Kasumi-1 (cell line): ENCODE data around the gene INPP5E.

Experiments
- DNase-seq, 2 experiments: peaks; one replicate each; lab custom pipeline; 2025; lab: John Stamatoyannopoulos, UW

Gene INPP5E

GRCh38 chr9:136445799-136446198, 6.2 kb upstream of the INPP5E start:
- no peak for DNase-seq

DNA sequence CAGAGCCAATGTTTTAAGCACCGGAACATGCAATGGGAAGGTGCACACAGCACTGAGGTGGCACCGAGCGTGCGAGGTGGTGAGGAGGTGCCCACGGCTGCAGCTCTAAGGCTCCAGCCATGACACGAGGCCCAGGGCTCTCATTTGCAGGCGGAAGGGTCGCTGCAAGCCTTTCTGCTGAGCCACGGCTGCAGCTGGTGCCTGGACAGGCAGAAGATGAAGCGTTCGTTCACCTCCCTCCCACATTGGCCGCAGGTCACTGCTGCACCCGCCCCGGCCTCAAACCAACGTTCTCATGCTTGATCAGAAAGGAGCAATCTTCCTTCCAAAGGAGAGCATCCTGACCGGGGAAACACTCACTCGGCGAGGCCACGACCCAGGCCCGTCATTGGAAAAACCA, 4.5 kb upstream of the INPP5E start:
- DNase-seq = no peak

DNA sequence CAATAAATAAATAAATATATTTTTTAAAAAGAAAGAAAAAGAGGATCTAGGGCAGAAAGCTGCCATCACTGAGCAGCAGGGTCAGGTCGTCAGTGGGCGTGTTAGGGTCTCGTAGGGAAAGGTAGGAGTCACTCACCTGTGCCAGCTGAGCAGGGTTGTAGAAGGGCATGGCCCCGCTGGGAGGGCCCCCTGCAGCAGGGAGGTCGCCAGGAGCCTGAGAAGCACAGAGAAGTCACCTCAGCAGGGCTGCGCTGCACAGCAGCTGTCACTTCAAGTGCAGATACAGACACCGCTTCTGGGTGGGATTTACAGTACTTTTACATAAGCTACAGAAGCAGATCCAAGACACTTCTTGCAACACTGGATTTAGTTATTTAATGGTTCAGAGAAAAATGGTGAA, 4.0 kb upstream of the INPP5E start:
- DNase-seq = no peak

DNA sequence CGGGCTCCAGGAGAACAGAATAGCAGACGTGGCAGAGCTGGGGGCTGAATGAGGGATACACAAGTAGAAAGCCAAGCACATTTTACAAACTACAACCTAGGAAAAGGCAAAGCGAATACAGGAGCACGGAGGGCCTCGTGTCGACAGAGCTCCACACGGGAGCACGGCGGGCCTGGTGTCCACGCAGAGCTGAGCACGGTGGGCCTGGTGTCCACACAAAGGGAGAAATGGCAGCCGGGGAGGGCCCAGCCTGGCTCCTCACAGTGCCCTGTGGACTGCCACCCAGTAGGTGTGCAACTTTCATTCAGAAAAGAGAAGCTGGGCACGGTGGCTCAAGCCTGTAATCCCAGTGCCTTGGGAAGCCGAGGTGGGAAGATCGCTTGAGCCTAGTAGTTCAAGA, 3.4 kb upstream of the INPP5E start:
- no peak for DNase-seq

GRCh38 chr9:136442265-136442664, 2.6 kb upstream of the INPP5E start:
- no peak for DNase-seq

DNA sequence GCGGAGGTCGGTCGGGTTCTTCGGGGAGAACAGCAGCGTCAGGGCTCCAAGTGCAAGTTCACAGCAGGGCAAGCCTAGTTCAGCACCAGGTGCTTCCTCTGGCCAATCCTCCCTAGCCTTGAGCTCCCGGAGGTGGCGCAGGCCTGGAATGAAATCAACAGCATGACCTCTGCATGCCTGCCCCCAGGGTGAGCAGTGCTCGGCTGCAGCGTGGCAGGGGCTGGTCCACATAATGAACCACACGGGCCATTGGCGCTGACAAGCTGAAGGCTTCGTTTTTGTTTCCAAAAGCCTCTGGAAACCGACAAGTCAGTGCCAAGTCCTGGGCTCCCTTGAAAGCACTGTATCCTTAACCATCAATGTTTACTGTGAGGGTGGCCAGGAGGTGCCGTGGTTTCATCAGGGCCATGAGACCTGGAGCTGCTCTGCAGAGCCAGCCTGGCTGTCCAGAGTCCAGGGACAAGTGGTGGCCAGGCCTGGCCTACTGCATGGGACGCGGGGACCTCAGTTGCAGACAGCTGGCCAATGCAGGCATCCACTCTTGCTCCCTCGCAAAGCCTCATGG, 2.1 kb upstream of the INPP5E start:
- DNase-seq = no peak

- DNase-seq = no peak
Measured at GRCh38 chr9:136441191-136441680, 1.6 kb upstream of the INPP5E start.

GRCh38 chr9:136438548-136439480, 831 bp downstream of the INPP5E start:
- DNase-seq = peak in 1 of 2 experiments; percentile 42

GRCh38 chr9:136437839-136438547, 1.7 kb downstream of the INPP5E start:
- DNase-seq = no peak

- DNase-seq = peak in 1 of 2 experiments; percentile 1
Measured at GRCh38 chr9:136437430-136437829, 2.2 kb downstream of the INPP5E start.

- no peak for DNase-seq
Measured at GRCh38 chr9:136436055-136436634, 3.5 kb downstream of the INPP5E start.

- DNase-seq = no peak
Measured at GRCh38 chr9:136434580-136435169, 5.0 kb downstream of the INPP5E start.

- DNase-seq = no peak
Measured at GRCh38 chr9:136433849-136434579, 5.6 kb downstream of the INPP5E start.

- no peak for DNase-seq
Measured at GRCh38 chr9:136433043-136433715, 6.5 kb downstream of the INPP5E start.

DNA sequence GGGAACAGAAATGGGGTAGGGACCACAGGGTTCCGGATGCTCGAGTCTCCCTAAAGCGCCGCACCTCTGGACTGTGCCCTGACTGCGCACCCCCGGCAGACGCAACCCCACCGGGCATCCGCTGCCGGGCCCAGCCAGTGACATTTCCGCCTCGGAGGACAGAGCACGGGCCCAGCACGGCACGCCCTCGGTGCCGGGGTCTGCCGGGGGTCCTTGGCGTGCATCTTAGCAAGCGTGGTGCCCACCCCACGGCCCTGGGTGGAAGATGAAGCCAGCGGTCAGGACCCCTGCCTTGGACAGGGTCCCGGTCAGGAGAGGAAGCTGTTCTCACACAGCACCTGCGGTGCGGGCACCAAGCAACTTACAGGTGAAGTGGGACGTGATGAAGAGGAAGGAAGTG, 7.1 kb downstream of the INPP5E start:
- no peak for DNase-seq

GRCh38 chr9:136431782-136432350, 7.8 kb downstream of the INPP5E start:
- DNase-seq = no peak

DNA sequence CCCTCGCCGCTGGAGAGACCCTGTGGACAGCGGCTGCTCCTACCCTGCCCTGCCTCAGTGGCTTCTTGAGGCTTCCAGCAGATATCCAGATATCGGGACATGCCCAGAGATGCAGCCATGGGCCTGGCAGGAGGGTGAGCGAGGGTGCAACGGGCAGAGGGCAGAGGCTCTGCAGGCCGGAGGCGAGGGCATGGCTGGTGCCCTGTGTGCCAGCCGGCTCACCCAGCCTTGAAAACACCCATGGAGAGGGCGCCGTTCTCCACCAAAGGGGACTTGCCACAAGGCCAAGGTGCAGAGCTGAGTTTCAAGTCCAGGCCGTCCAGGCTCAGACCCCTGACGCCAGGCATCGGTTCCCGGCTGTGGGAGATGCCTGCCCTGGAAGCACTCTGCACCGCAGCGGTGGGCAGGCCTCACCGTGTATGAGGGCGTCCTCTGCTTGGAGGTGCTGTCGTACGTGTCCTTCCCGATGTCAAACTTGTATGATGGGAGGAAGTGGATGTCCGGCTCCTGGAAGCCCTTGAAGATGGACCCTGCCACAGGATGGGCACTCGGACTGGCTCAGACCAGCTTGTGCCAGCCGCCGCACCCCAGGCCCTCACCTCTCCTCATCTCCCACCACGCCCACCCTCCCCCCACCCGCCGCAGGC, 8.9 kb downstream of the INPP5E start:
- no peak for DNase-seq

- no peak for DNase-seq
Measured at GRCh38 chr9:136429683-136430491, 9.8 kb downstream of the INPP5E start.

DNA sequence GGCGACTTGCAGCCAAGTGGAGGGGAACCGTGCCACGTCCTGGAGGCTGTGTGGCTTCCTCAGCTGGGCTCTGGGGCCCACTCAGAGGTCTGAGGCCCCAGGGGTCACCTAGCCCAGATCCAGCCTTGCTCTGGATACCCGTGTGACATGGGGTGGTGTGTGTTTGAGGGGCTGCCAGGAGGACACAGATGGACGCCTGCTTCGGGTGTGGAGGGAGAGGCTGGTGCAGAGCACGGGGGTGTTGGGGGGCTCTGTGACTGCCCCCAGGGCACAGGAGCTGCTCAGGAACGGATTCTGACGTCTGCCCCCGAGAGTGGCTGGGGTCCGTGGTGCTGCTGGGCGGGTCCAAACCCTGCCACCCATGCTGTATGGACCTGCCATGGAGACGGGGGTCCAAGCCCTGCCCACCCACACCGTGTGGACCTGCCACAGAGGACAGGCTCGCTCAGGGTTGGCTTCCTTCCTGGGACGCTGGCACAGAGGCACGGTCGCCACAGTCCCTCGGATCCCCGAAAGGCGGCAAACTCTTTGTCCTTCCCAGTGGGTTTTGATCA, 10.5 kb downstream of the INPP5E start:
- DNase-seq = no peak
